Activated CD4-positive, alpha-beta T cell treated with anti-CD3 and anti-CD28 coated beads for 36 hours (primary cell): ENCODE results near the gene NAA10. TPM values are rescaled to one million over a fixed set of nuclear protein-coding genes. Genes with fewer than 3 reads are reported as not detected.

Experiments
- ATAC-seq: fragments of 200-7000 bp; cut with Tn5 transposase; one replicate; pipeline ENCODE4 v1.10.0; 2021; ENCODE audit warnings: mild to moderate bottlenecking, moderate library complexity
- CTCF ChIA-PET: fragments of 350-600 bp; sonication (Branson Sonifier 250); formaldehyde crosslinking; loops from one replicate; lab custom pipeline; 2021; ENCODE audit warnings: antibody characterized with exemption; lab: Charles Lee
- POLR2A ChIA-PET: fragments of 350-600 bp; sonication (Branson Sonifier 250); formaldehyde crosslinking; loops from one replicate; lab custom pipeline; 2021; ENCODE audit warnings: antibody characterized with exemption, inconsistent platforms; lab: Charles Lee
- DNase-seq: peaks from one replicate; pipeline ENCODE4 v3.0.0-alpha.2; 2020
- H3K27ac Mint-ChIP-seq: one replicate; pipeline ENCODE4 v1.8.0; 2021; ENCODE audit warnings: mixed read lengths
- H3K27me3 Mint-ChIP-seq: one replicate; pipeline ENCODE4 v1.8.0; 2021; ENCODE audit warnings: mixed read lengths
- H3K36me3 Mint-ChIP-seq: one replicate; pipeline ENCODE4 v1.8.0; 2021; ENCODE audit warnings: low read depth, mixed read lengths
- H3K4me1 Mint-ChIP-seq: one replicate; pipeline ENCODE4 v1.8.0; 2021; ENCODE audit warnings: mixed read lengths
- H3K4me3 Mint-ChIP-seq: one replicate; pipeline ENCODE4 v1.8.0; 2021; ENCODE audit warnings: mild to moderate bottlenecking, moderate library complexity, mixed read lengths
- H3K9me3 Mint-ChIP-seq: one replicate; pipeline ENCODE4 v1.8.0; 2021; ENCODE audit warnings: low read depth, mixed read lengths
- intact Hi-C, 2 experiments: fragments of 100-400 bp; cut with DNase I in 1 of 2; cut with micrococcal nuclease in 1 of 2; formaldehyde crosslinking; loops; one replicate each; pipeline versions ENCODE4 v1.14.2 to v1.15.1; 2022 to 2024; cut with DNase I, micrococcal nuclease
- total RNA-seq, 2 experiments: library from RNA; stranded (reverse); gene quantifications; one replicate each; pipeline ENCODE4 v1.2.3, GENCODE V29; 2021

NAA10 gene
- total RNA-seq, 2 experiments from 2014 or later, result 108 to 115 TPM

DNA sequence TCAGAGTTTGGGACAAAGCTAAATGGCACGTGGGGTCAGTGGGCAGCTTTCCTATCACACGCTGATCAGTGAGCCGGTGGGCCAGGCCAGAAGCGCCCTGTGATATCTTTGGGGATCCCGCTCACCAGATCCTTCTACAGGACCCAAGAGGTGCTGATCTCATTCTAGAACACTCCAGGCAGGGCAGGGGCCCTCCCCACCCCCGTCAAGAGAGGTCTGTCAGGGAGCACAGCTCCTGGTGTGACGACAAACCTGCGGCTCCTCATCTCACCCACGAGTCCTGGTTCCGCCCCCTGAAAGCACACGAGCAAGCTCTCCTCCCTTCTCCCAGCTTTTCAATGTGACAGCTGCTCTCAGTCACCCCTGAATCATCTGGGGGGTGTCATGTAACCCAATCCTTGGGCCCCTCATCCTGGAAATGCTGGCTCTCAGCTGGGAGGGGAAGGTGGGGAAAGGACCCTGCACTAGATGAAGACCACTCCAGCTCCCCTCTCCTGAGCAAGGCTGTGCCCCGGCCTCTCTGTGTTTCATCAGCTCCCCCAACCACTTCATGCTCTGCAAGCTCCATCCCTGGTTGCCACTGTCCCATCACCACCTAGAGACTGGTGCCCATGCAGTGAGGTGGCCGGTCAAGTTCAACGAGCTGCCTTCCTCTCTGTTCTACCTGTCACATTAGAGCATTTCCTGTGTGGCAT is 32.2 kb upstream of the NAA10 start:
- Mint-ChIP-seq H3K27ac (peak overlapping the region; percentile 96), H3K36me3 (peaks cover 36% of the 10 kb centered on the region), H3K27me3 (no peaks in the 10 kb centered on the region), H3K4me3 (peak overlapping the region; percentile 94), H3K4me1 (peaks cover 34% of the 10 kb centered on the region), H3K9me3 (no peaks in the 10 kb centered on the region)
- CTCF ChIA-PET, result interaction anchor here (0.6 to 3.7 kb wide), 8 partner anchors 14 to 345 kb away, joined by 3 to 19 read pairs (median 3); no protein-coding TSS in a partner anchor
- DNase-seq, result peak; percentile 83
- ATAC-seq, result peak; percentile 46
- intact Hi-C loops, result loop anchor here in 1 of 2 experiments (1.0 kb wide), 2 partner anchors 173 to 243 kb away; partner anchors contain the start of genes ABCD1, BCAP31, IDH3G and SSR4
- POLR2A ChIA-PET, result interaction anchor here (0.7 to 3.1 kb wide), 8 partner anchors 14 to 412 kb away, joined by 3 to 12 read pairs (median 4); partner anchors contain the start of genes ARHGAP4, EMD and MECP2

DNA sequence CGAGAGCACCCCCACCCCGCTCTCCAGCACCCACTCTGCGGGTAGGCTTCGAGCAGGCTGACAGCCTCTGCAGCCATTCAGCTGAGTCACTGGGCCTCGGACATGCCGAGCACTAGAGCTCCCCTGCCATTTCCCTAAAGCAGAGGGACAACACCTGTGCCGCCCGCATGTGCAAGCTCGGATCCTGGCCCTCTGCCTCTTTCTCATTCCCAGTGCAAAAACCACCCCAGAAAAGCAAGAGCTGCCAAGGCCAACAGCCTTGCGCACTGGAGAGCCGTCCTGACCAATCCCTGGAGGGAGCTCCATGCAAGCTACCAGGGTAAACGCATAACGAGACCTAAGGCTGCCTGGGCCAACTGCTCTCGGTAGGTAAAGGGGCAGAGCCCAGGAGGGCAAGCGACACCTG is 31.4 kb upstream of the NAA10 start:
- ChIA-PET CTCF (interaction anchor here (0.6 to 3.7 kb wide), 4 partner anchors 16 to 346 kb away, joined by 3 to 19 read pairs (median 8); no protein-coding TSS in a partner anchor), POLR2A (interaction anchor here (0.9 to 3.1 kb wide), 4 partner anchors 13 to 47 kb away, joined by 3 to 12 read pairs (median 4); partner anchors contain the start of gene ARHGAP4)
- peak overlapping the region; percentile 94 for H3K4me3 Mint-ChIP-seq
- DNase-seq (no peak), ATAC-seq (no peak)
- peaks cover 35% of the 10 kb centered on the region for H3K36me3 Mint-ChIP-seq
- H3K27me3 Mint-ChIP-seq, result no peaks in the 10 kb centered on the region
- H3K9me3 Mint-ChIP-seq, result no peaks in the 10 kb centered on the region
- peak overlapping the region; percentile 96 for H3K27ac Mint-ChIP-seq
- peaks cover 34% of the 10 kb centered on the region for H3K4me1 Mint-ChIP-seq
- intact Hi-C loops, result no loop called here

DNA sequence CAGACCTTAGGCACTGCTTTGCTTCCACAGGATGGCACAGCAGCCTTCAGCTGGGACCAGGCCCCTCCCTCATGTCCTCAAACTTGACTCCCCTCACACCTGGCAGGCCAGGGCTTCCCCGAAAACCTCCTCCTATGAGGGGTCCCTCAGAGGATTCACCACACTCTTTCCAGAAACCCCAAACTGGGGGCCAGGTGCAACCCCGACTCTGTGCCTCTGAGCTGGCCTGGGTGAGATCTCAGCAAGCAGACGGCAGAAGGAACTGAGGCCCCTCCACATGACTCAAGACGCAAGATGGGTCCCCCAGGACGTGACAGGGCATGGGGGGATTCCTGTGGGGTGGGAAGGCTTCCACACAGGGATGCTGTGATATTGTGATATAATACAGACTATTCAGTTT is 30.6 kb upstream of the NAA10 start:
- Mint-ChIP-seq H3K4me3 (no peak overlapping the region), H3K27me3 (no peaks in the 10 kb centered on the region), H3K36me3 (peaks cover 38% of the 10 kb centered on the region), H3K27ac (peak overlapping the region; percentile 42), H3K9me3 (no peaks in the 10 kb centered on the region), H3K4me1 (peaks cover 34% of the 10 kb centered on the region)
- DNase-seq (no peak), ATAC-seq (no peak)
- POLR2A ChIA-PET, result no interaction called here
- CTCF ChIA-PET, result interaction anchor here (3.7 kb wide), 1 partner anchor 18 kb away, joined by 19 read pairs; no protein-coding TSS in a partner anchor
- intact Hi-C loops, result no loop called here

DNA sequence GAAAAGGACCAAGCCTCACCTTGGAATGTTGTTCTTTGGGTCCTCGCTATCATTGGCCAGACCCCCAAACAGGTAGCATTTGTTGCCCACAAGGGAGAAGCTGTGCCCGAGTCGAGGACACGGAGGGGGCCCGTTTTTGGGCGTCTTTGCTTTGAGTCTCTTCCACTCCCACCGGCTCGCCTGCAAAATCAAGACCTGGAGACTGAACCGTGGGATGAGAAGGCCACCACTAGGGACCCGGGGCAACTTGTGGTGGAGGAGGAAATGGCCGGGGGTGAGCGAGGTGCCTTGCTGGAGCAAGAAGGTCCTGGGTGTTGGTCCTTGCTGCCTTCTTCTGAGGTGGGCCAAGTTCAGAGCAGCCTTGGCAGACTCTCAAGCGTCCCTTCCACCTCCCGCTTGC is 29.3 kb upstream of the NAA10 start:
- no peaks in the 10 kb centered on the region for H3K27me3 Mint-ChIP-seq
- no peak for ATAC-seq
- intact Hi-C loops, result no loop called here
- H3K36me3 Mint-ChIP-seq, result peaks cover 32% of the 10 kb centered on the region
- no peak overlapping the region for H3K27ac Mint-ChIP-seq
- H3K4me1 Mint-ChIP-seq, result peaks cover 34% of the 10 kb centered on the region
- H3K4me3 Mint-ChIP-seq, result no peak overlapping the region
- ChIA-PET POLR2A (no interaction called here), CTCF (no interaction called here)
- no peak for DNase-seq
- H3K9me3 Mint-ChIP-seq, result no peaks in the 10 kb centered on the region

DNA sequence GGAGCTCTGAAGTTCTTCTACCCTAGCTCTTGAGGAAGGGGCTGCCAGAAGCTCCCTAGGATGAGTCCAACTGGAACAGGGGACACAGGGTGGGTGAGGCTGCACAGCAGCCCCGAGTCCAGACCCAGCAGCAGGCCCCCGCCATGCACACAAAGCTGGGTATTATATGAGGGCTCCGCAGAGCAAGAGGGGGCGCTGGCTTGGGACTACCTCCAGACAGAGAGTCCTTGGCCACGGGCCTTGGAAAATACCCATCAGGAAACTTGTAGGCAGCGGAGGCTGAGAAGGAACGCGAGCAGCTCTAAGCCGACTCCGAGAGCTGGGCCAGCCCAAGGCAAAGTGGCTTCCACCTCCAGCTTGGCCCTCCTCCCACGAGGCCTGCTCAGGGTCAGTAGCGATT is 28.7 kb upstream of the NAA10 start:
- Mint-ChIP-seq H3K9me3 (no peaks in the 10 kb centered on the region), H3K4me1 (peaks cover 34% of the 10 kb centered on the region), H3K4me3 (no peak overlapping the region), H3K36me3 (peaks cover 29% of the 10 kb centered on the region), H3K27ac (no peak overlapping the region), H3K27me3 (no peaks in the 10 kb centered on the region)
- no peak for DNase-seq
- ATAC-seq, result no peak
- POLR2A ChIA-PET, result no interaction called here
- CTCF ChIA-PET, result interaction anchor here (1.0 kb wide), 1 partner anchor 11 kb away, joined by 5 read pairs; no protein-coding TSS in a partner anchor
- intact Hi-C loops, result no loop called here

DNA sequence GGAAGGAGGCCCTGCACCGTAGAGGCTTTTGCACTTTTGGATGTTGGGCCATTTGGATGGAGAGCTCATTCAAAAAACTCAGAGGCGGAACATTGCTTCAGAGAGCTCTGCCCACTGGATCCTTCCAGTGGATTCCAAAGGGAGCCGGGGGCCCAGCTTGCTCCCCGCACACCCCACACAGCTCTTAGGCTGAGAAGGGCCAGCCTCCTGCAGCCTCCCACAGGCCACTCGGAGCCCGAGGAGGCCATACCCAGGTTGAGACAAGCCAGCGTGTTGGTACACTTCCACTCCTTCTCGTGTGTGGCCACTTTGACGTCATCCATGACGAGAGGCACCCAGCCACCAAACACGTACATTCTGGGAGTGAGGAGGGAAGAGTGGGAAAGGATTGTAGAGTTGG is 26.5 kb upstream of the NAA10 start:
- peaks cover 15% of the 10 kb centered on the region for H3K4me1 Mint-ChIP-seq
- intact Hi-C loops, result no loop called here
- peaks cover 22% of the 10 kb centered on the region for H3K36me3 Mint-ChIP-seq
- H3K27me3 Mint-ChIP-seq, result no peaks in the 10 kb centered on the region
- H3K27ac Mint-ChIP-seq, result no peak overlapping the region
- no peak overlapping the region for H3K4me3 Mint-ChIP-seq
- no peak for ATAC-seq
- ChIA-PET POLR2A (no interaction called here), CTCF (interaction anchor here (0.6 to 1.4 kb wide), 3 partner anchors 14 to 53 kb away, joined by 3 to 6 read pairs (median 4); no protein-coding TSS in a partner anchor)
- no peak for DNase-seq
- H3K9me3 Mint-ChIP-seq, result no peaks in the 10 kb centered on the region

DNA sequence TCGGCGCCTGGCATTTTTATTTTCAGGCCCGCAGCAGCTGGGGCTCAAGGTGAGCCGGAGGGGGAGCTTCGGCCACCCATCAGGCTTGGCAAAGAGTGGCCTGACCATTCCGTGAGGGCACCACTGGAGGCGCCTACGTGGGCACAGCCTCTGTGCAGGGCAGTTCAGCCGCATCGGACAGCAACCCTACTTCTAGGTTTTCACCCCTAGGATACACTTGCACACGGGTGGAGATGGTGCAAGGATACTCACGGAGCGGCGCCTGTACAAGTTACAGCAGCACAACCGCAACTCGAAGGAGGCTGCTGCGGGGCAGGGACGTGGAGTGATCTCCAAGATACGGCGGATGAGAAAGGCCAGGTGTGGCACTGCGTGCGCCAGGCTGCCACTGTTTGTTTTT is 25.9 kb upstream of the NAA10 start:
- no peak overlapping the region for H3K27ac Mint-ChIP-seq
- H3K4me1 Mint-ChIP-seq, result peaks cover 10% of the 10 kb centered on the region
- ATAC-seq, result no peak
- DNase-seq, result no peak
- intact Hi-C loops, result no loop called here
- POLR2A ChIA-PET, result no interaction called here
- H3K36me3 Mint-ChIP-seq, result peaks cover 23% of the 10 kb centered on the region
- H3K4me3 Mint-ChIP-seq, result no peak overlapping the region
- CTCF ChIA-PET, result interaction anchor here (1.4 kb wide), 1 partner anchor 13 kb away, joined by 6 read pairs; no protein-coding TSS in a partner anchor
- H3K9me3 Mint-ChIP-seq, result no peaks in the 10 kb centered on the region
- no peaks in the 10 kb centered on the region for H3K27me3 Mint-ChIP-seq

DNA sequence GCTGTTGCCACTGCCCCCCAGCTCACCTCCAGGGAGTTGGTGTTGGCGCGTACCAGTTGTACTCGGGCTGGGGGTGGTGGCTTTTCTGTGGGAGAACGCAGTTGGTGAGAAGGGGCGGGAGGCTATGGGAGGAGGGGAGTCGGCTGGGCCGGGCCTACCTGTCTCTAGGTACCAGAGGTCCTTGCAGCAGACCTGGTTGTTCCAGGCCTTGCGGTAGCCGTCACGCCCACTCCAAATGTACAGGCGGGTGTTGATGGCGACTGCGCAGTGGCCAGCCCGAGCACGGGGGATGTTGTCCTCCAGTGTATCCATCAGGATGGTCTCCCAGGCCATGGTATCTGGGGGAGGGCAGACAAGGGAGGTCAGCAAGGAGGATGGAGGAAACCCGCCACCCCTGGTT is 25.2 kb upstream of the NAA10 start:
- H3K9me3 Mint-ChIP-seq, result no peaks in the 10 kb centered on the region
- DNase-seq (no peak), ATAC-seq (no peak)
- no peak overlapping the region for H3K4me3 Mint-ChIP-seq
- intact Hi-C loops, result no loop called here
- ChIA-PET CTCF (no interaction called here), POLR2A (no interaction called here)
- H3K4me1 Mint-ChIP-seq, result peaks cover 4% of the 10 kb centered on the region
- peaks cover 24% of the 10 kb centered on the region for H3K36me3 Mint-ChIP-seq
- H3K27me3 Mint-ChIP-seq, result no peaks in the 10 kb centered on the region
- H3K27ac Mint-ChIP-seq, result no peak overlapping the region

DNA sequence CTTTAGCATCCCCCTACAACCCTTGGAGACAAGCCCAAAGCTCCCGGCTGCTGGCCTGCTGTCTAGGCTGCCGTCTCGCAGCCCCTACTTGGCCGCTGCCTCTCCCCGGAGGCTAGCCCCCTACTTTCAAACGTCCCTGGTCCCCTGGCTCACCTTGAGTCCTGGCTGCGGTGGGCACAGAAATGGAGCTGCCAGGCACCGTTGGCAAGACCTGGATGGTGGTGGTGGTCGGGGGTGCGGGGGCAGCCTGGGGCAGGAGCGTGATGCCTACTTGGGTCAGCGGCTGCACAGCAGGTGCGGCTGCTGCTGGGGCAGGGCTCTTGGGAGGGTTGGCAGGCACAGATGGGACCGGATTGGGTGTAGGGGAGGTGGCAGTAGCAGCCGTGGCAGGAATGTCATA is 24.8 kb upstream of the NAA10 start:
- Mint-ChIP-seq H3K27ac (no peak overlapping the region), H3K27me3 (no peaks in the 10 kb centered on the region), H3K9me3 (no peaks in the 10 kb centered on the region), H3K4me3 (no peak overlapping the region), H3K4me1 (no peaks in the 10 kb centered on the region), H3K36me3 (peaks cover 25% of the 10 kb centered on the region)
- intact Hi-C loops, result no loop called here
- no peak for ATAC-seq
- DNase-seq, result no peak
- POLR2A ChIA-PET, result no interaction called here
- CTCF ChIA-PET, result no interaction called here

DNA sequence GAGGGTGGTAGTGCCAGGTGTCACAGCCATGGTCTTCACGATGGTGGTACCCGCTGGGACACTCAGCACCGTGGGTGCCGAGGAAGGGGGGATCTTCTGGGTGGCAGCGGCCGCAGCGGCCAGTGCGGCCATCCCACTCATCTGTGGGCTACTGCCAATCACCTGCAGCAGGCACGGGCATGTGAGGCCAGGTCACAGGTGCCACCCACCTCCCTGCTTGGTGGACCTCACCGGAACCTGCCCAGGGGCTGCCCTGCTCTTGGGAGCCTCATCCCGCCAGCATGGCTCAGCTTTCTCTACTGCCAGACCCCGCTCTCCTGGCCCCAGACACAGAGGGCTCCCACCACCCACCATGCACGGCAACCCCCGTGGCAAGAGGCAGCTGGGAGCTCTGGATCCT is 23.8 kb upstream of the NAA10 start:
- DNase-seq (no peak), ATAC-seq (no peak)
- Mint-ChIP-seq H3K4me3 (no peak overlapping the region), H3K27ac (no peak overlapping the region), H3K4me1 (no peaks in the 10 kb centered on the region), H3K36me3 (peaks cover 27% of the 10 kb centered on the region), H3K27me3 (no peaks in the 10 kb centered on the region), H3K9me3 (no peaks in the 10 kb centered on the region)
- CTCF ChIA-PET, result no interaction called here
- intact Hi-C loops, result no loop called here
- POLR2A ChIA-PET, result interaction anchor here (1.0 kb wide), 1 partner anchor 12 kb away, joined by 4 read pairs; no protein-coding TSS in a partner anchor

DNA sequence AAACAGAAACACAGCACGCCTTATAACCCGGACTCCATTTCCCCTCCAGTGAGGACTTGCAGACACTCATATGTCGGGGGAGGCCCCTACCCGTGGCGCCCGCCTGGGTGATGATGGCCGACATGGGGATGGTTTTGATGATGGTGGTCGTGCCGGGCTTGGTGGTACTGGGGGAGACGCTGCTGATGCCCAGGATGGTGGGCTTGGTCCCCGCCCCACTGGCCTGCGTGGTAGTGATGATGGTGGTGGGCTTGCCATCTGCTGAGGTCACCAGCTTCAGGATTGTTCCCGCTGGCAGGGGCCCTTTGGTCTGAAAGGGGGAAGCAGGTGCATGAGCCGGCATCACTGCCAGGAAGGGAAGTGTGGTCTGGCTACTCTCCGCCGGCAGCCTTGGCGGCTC is 22.4 kb upstream of the NAA10 start:
- CTCF ChIA-PET, result no interaction called here
- peaks cover 29% of the 10 kb centered on the region for H3K36me3 Mint-ChIP-seq
- no peaks in the 10 kb centered on the region for H3K9me3 Mint-ChIP-seq
- H3K27ac Mint-ChIP-seq, result no peak overlapping the region
- ATAC-seq (no peak), DNase-seq (no peak)
- POLR2A ChIA-PET, result interaction anchor here (0.9 kb wide), 1 partner anchor 10 kb away, joined by 3 read pairs; no protein-coding TSS in a partner anchor
- intact Hi-C loops, result no loop called here
- H3K27me3 Mint-ChIP-seq, result no peaks in the 10 kb centered on the region
- peaks cover 5% of the 10 kb centered on the region for H3K4me1 Mint-ChIP-seq
- H3K4me3 Mint-ChIP-seq, result no peak overlapping the region
